MG63 (cell line): ENCODE results near the gene TPMT. TPM values are rescaled to one million over a fixed set of nuclear protein-coding genes. Genes with fewer than 3 reads are reported as not detected.

Source experiments
- DNase-seq: peaks from one replicate; pipeline ENCODE4 v3.0.0-alpha.2; 2020
- H3K27me3 ChIP-seq: fragments of 250-450 bp; sonication (Bioruptor Pico); 2 replicates; pipeline ENCODE4 v1.5.1; 2020; ENCODE audit warnings: mild to moderate bottlenecking, moderate library complexity
- H3K36me3 ChIP-seq: fragments of 250-450 bp; sonication (Bioruptor Pico); 2 replicates; pipeline ENCODE4 v1.5.1; 2020; ENCODE audit warnings: mild to moderate bottlenecking, moderate library complexity
- H3K4me3 ChIP-seq: fragments of 250-450 bp; sonication (Bioruptor Pico); 2 replicates; pipeline ENCODE4 v1.5.1; 2020; ENCODE audit warnings: mild to moderate bottlenecking, moderate library complexity
- H3K9me3 ChIP-seq: fragments of 250-450 bp; sonication (Bioruptor Pico); 2 replicates; pipeline ENCODE4 v1.5.1; 2020; ENCODE audit warnings: mild to moderate bottlenecking, moderate library complexity
- total RNA-seq: library from RNA; depleted of rRNA; stranded (reverse); fragments of >200 nt; shearing (Covaris generic); gene quantifications from 2 replicates; pipeline ENCODE4 v1.2.3, GENCODE V29; 2014; ENCODE audit warnings: low replicate concordance; rRNA removed

TPMT gene
- total RNA-seq, 1 experiment from 2014 or later: 8.3 TPM

DNA sequence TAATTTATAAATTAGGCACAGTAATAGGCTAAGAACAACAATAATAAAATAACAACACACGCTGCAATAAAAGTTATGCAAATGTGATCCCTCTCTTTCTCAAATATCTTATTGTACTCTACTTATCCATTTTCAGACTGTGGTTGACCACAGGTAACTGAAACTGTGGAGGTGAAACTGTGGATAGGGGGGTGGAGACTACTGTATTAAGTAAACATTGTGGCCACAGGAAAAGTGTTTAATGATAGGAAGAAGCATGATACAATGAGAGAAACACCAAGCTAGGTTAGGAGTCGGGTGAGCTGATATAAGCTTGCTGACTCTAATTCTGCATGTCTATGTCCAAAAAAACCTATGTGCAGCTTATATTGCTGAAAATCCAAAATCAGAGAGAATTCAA is 55.4 kb downstream of the TPMT start:
- H3K9me3 ChIP-seq: no peaks in the 10 kb centered on the region
- no peak for DNase-seq
- no peaks in the 10 kb centered on the region for H3K36me3 ChIP-seq
- H3K4me3 ChIP-seq: no peak overlapping the region
- H3K27me3 ChIP-seq: no peaks in the 10 kb centered on the region

DNA sequence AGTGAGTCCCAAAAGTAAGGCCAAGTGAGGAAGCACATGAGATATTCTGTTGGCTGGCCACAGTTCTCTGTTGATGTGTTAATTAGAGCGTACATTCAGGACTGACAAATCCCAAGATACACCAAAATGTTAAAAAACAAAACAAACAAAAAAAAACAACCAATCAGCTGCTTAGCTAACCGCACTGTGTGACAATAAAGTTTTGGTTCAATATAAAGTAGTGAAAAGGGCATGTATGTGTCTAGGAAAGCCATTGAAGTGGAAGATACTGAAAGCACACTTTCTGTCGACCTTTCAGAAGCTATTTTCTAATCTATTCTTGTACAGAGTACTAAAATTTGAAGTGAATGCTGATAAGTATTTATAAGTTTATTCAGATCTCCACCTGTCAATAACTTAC is 58.5 kb downstream of the TPMT start:
- no peak overlapping the region for H3K4me3 ChIP-seq
- no peaks in the 10 kb centered on the region for H3K27me3 ChIP-seq
- H3K36me3 ChIP-seq: no peaks in the 10 kb centered on the region
- no peak for DNase-seq
- H3K9me3 ChIP-seq: no peaks in the 10 kb centered on the region

DNA sequence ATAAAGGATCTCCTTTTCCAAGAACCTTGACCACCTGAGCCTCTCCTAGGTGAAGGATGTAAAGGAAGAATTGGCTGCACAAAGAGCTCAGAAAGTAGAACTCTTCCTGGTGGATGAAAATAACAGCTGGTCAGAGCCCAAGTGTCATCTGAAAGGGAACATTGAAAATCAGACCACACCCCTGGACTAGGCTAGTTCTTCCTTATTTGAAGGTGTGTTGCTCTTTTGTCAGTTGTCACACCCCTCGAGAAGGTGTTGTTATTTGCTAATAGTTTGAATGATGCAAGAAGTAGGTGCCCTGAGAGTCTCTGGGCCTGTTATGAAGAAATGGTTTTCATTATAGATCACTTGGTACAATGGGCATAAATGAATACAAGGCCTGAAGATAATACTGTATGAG is 63.5 kb downstream of the TPMT start:
- DNase-seq: no peak
- Histone ChIP-seq H3K36me3 (no peaks in the 10 kb centered on the region), H3K27me3 (no peaks in the 10 kb centered on the region), H3K9me3 (no peaks in the 10 kb centered on the region), H3K4me3 (no peak overlapping the region)

DNA sequence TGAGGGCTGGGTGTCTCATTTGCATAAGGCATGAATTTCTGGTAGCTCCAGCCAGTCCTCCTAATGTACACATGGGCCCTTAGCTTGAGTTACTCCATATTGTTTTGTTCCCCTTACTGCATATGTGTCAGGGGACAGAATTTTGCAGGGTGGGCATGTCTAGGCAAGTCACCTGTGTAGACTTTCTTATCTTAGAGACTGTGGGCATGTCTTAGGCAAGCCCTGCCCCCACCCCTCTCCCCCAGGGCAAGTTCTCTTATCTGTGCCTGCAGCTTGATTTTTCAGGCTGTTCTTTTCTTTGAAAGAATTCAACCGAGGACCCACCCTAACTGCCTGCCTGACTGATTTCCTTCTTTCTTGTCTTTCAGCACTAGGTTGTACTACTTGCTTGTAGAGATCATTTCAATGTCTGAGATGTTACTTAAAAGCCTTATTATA is 64.5 kb downstream of the TPMT start:
- Histone ChIP-seq H3K27me3 (no peaks in the 10 kb centered on the region), H3K36me3 (no peaks in the 10 kb centered on the region), H3K9me3 (no peaks in the 10 kb centered on the region), H3K4me3 (no peak overlapping the region)
- no peak for DNase-seq

DNA sequence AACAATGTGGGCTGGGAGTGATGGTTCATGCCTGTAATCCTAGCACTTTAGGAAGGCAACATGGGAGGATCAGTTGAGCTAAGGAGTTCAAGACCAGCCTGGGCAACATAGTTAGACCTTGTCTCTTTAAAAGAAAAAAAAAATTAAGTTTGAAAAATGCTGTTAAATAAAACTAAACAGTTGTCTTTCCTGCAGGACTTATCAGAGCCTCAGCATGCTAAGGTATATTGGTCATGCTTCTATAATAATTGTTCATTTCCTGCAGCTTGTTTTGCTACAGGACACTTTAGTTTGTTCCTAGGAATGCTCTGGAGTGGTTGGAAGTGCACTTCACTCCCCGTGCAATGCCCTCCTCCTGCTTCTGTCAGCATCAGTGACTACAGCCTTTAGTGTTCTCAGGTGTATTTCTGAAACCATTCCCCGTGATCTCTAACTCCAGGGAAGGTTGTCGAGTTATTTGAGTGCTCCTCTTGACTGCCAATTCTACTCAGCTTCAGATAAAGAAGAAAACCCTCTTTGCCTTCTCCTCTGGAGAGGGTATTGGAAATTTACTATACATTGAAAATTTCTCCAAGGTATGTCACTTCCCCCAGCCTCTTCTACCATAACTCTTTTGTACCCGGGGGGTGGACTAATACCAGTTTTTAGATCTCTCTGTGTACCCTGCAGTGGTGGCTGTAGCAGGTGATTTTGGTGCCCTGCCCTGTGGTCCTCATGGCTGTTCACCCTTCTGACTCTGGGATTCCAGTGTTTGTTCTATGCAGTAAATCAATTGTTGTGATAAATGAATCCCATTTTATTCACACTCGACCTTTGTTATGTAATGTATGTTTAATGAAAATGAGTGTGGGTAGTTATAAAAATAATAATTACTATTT is 66.2 kb downstream of the TPMT start:
- Histone ChIP-seq H3K36me3 (no peaks in the 10 kb centered on the region), H3K27me3 (no peaks in the 10 kb centered on the region), H3K9me3 (no peaks in the 10 kb centered on the region), H3K4me3 (no peak overlapping the region)
- no peak for DNase-seq

DNA sequence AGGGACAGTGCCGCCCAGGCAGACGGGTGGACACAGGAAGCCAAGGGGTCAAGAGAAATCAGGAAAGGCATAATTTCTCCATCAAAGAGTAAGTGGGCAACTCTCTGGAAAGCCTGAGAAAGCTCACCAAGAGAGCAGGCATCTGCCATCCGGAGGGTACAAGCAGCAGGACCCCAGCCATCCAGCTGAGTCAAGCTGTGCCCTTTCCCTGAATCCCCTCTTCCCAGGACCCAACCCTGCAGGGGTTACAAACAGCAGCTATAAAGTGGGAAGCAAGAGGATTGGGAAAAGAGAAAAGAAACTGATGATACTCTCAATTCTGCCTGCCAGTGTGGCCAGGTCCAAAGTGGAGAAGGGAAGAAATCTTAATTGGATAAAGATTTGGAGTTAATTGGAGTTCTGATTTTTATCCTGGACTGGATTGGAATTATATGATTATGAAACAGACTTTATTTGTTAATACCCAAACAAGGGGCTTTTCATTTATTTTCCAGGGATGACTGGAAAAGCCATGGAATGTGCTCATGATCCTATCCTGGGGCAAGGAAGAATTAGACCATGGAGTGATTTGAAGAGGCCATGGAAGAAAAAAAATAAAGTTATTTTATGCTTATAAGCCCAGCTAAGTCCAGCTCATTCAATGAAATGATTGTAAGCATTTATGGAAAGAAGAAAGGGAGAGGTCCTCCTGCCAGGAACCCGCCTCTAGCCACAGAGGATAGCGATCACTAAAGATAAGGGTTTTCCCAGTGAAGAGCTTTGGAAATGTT is 67.3 kb downstream of the TPMT start:
- no peak for DNase-seq
- H3K36me3 ChIP-seq: no peaks in the 10 kb centered on the region
- no peaks in the 10 kb centered on the region for H3K9me3 ChIP-seq
- no peak overlapping the region for H3K4me3 ChIP-seq
- no peaks in the 10 kb centered on the region for H3K27me3 ChIP-seq

DNA sequence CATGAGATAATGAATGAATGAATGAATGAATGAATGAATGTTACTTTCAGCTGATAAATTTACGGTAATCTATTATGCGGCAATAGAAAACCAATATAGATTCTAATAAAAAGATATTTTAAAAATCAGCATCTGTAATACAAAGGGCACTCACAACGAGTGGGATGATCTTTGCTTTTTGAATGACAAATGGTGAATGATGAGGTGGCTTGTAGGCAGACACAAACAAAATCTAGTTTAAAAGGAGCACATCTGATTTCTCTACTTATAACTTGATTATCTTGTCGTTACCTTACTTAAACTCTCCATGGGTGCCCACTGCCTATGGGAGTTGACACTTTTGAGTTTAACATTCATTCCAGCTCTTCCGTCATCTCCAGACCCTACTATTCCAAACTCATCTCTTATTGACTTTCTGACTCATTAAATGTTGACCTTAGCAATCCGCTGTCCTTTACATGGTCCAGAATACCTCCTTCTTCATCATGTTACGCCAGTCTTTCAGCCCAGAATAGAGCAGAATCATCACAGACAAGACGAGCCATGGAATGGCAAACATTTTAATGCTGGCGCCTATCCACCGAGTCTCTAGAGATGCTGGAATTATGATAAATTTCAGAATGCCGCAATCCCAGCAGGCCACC is 73.7 kb downstream of the TPMT start:
- H3K9me3 ChIP-seq: no peaks in the 10 kb centered on the region
- no peaks in the 10 kb centered on the region for H3K27me3 ChIP-seq
- H3K36me3 ChIP-seq: no peaks in the 10 kb centered on the region
- no peak overlapping the region for H3K4me3 ChIP-seq
- no peak for DNase-seq

DNA sequence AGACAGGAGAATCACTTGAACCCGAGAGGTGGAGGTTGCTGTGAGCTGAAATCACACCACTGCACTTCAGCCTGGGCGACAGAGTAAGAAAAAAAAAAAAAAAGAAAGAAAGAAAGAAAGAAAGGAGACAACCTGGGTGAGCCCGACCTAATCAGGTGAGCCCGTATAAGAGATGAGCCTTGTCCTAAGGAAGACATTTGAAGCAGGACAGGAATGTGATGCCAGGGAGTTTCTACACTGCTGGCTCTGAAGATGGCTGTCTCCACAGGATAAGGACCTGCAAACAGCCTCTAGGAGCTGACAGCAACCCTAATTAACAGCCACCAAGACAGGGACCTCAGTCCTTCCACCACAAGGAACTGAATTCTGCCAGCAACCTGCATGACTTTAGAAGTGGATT is 74.3 kb downstream of the TPMT start:
- H3K36me3 ChIP-seq: no peaks in the 10 kb centered on the region
- no peak for DNase-seq
- H3K27me3 ChIP-seq: no peaks in the 10 kb centered on the region
- no peak overlapping the region for H3K4me3 ChIP-seq
- H3K9me3 ChIP-seq: no peaks in the 10 kb centered on the region

DNA sequence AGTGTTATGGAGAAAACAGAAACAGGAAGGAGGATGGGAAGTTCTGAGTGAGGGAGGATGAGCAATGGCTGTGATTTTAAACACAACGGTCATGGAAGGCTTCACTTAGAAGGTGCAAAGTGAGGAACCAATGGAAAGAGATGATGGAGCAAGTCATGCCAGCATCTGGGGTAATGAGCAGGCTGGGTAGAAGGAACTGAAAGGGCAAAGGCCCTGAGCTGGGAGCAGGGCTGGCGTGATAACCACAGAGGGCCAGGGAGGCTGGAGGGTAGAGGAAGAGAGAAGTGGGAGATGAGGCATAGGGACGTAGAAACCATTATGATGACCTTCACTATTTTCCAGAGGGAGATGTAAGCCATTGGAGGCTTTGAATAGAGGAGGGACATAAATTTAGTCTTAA is 76.0 kb downstream of the TPMT start:
- no peak for DNase-seq
- Histone ChIP-seq H3K4me3 (no peak overlapping the region), H3K36me3 (no peaks in the 10 kb centered on the region), H3K27me3 (no peaks in the 10 kb centered on the region), H3K9me3 (no peaks in the 10 kb centered on the region)

Other genes starting within 250 kb of the TPMT start
- 9.5 and 11.3 TPM in 2 replicates for gene KIF13A, start 167.4 kb downstream of the TPMT start, total RNA-seq
- 0.49 TPM in 1 of 2 replicates, not detected in the other for gene NHLRC1, start 32.4 kb downstream of the TPMT start, total RNA-seq
- gene KDM1B, start 345 bp upstream of the TPMT start, total RNA-seq: 11.0 and 20.2 TPM in 2 replicates
- gene DEK, start 109.5 kb upstream of the TPMT start, total RNA-seq: 86.4 and 160 TPM in 2 replicates
- 1.9 and 4.3 TPM in 2 replicates for gene RNF144B, start 232.3 kb upstream of the TPMT start, total RNA-seq